ENCODE data around the gene CCND1. TPM values are rescaled to one million over a fixed set of nuclear protein-coding genes. Genes with fewer than 3 reads are reported as not detected.

The CCND1 gene
- total and polyA plus RNA-seq, 8 donors = 24.6 to 126 (median 89.0) TPM

DNA sequence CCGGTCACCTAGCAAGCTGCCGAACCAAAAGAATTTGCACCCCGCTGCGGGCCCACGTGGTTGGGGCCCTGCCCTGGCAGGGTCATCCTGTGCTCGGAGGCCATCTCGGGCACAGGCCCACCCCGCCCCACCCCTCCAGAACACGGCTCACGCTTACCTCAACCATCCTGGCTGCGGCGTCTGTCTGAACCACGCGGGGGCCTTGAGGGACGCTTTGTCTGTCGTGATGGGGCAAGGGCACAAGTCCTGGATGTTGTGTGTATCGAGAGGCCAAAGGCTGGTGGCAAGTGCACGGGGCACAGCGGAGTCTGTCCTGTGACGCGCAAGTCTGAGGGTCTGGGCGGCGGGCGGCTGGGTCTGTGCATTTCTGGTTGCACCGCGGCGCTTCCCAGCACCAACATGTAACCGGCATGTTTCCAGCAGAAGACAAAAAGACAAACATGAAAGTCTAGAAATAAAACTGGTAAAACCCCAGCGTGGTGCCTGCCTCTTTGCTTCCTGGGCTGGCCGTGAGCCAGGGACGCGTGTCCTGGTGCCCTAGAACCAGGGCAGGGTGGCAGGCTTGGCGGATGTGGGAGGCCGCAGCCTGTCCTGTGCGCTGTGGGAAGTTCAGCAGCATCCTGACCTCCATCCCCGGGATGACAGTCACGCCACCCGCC, 13.2 kb downstream of the CCND1 start:
- peak in 2 of 6 donors; percentile 65 to 70 for DNase-seq
- TF ChIP-seq, protein P1, sequence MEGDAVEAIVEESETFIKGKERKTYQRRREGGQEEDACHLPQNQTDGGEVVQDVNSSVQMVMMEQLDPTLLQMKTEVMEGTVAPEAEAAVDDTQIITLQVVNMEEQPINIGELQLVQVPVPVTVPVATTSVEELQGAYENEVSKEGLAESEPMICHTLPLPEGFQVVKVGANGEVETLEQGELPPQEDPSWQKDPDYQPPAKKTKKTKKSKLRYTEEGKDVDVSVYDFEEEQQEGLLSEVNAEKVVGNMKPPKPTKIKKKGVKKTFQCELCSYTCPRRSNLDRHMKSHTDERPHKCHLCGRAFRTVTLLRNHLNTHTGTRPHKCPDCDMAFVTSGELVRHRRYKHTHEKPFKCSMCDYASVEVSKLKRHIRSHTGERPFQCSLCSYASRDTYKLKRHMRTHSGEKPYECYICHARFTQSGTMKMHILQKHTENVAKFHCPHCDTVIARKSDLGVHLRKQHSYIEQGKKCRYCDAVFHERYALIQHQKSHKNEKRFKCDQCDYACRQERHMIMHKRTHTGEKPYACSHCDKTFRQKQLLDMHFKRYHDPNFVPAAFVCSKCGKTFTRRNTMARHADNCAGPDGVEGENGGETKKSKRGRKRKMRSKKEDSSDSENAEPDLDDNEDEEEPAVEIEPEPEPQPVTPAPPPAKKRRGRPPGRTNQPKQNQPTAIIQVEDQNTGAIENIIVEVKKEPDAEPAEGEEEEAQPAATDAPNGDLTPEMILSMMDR (IDR thresholded peaks at IDR 0.05) = no peak
- intact Hi-C loops (cut with DNase I) = loop anchor here in 1 of 3 donors (10.0 kb wide), 1 partner anchor 559 kb away; no protein-coding TSS in a partner anchor
- Histone ChIP-seq H3K4me1 (no peaks in the 10 kb centered on the region), H3K36me3 (peaks cover 0 to 10% (median 0%) of the 10 kb centered on the region in 3 donors), H3K27me3 (no peaks in the 10 kb centered on the region), H3K9me3 (no peaks in the 10 kb centered on the region), H3K4me3 (no peak overlapping the region), H3K27ac (peak overlapping the region in 1 of 4 donors; percentile 37)
- 75% methylated on average over 38 of the region's 38 CpGs for WGBS, 2 donors
- FAIRE-seq = no peak
- ATAC-seq = peak; percentile 15 to 56 (median 40)

DNA sequence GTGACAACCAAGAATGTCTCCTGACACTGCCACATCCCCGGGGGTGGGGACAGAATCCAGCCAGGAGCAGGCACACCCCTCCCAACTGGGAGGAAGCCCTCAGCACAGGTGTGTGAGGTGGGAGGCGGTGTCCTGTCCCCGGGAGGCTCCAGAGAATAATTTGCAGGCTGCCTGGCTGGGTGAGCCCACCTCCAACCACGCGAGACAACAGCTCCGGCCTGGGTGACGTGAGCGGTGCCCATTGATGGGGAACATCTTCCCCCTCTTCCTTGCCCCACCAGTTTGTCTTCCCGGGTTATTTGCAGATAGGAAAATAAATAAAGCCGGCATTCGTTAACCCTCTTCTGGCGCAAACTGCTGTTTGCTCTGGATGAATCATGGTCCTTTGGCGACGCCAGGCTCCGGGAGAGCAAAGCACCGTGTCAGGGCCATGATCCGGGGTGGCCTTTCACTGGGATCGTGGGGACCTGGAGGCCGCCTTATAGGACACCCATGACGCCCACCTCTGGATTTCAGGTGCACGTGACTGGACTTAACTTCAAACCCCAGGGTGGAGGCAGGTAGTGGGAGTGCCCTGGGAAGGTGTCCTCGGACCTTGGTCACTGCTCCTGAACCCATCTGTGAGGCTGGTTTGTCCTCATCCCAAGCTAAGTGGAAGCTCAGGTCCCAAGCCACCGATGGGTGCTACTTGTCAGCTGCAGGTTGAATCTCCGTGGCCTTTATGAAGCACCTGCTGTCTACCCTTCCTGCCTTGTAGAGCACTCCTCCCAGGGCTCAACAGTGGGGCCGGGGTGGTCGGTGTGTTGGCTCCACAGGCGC, 13.9 kb downstream of the CCND1 start:
- Histone ChIP-seq H3K4me3 (no peak overlapping the region), H3K4me1 (no peaks in the 10 kb centered on the region), H3K9me3 (no peaks in the 10 kb centered on the region), H3K27me3 (no peaks in the 10 kb centered on the region), H3K27ac (peak overlapping the region in 1 of 4 donors; percentile 37), H3K36me3 (peaks cover 0 to 10% (median 0%) of the 10 kb centered on the region in 3 donors)
- intact Hi-C loops (cut with DNase I) = loop anchor here in 1 of 3 donors (10.0 kb wide), 1 partner anchor 560 kb away; no protein-coding TSS in a partner anchor
- ATAC-seq = peak; percentile 35 to 69 (median 64)
- DNase-seq = peak in 3 of 6 donors; percentile 49 to 77 (median 56)
- TF ChIP-seq, protein P1 (IDR thresholded peaks at IDR 0.05) = no peak
- 32 to 44% methylated on average over 27 of the region's 27 CpGs for WGBS, 2 donors
- no peak for FAIRE-seq

DNA sequence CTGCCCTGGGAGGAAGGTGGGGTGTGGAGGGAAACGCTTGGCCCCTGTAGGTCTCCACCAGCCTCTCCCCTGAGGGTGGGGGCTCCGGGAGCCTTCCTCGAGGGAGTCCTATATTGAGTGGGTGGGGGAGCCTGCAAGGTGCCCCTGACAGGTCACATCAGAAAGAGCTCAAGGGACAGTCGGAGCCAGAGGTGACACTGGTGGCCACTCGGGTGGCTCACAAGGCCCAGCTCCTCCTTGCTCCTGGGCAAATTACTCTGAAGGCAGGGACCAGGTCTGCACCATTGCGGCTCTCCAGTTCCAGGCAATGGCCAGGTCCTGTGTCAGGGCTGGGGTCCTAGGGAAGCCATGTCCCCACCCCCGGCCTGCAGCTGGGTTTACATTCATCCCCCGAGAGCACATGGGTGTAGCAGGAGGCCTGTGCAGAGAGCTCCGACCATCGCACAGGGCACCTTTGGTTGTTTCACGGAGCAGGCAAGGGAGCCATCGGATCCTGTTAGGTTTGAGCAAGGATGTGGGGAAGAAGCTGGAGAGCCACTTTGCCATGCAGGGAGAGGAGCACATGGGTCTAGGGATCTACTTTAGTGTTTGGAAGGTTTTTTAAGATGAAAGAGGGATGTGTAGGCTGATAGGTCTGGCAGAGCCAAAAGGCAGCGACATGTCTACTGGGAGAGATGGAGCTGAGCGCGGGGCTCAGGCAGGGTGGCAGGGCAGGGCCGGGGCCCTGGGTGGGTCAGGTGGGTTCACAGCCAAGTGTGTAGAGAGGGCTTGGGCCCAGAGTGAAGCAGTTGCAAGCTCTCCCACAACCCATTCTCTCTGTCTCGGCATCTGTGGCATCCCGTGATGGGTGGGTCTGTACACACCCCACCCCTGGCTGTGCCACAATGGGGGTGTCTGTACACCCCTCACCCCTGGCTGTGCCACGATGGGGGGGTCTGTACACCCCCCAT, 14.8 kb downstream of the CCND1 start:
- peaks cover 0 to 10% (median 0%) of the 10 kb centered on the region in 3 donors for H3K36me3 ChIP-seq
- no peak overlapping the region for H3K4me3 ChIP-seq
- no peaks in the 10 kb centered on the region for H3K27me3 ChIP-seq
- ATAC-seq = peak in 2 of 4 donors; percentile 14 to 18
- H3K27ac ChIP-seq = no peak overlapping the region
- FAIRE-seq = no peak
- no peaks in the 10 kb centered on the region for H3K4me1 ChIP-seq
- H3K9me3 ChIP-seq = no peaks in the 10 kb centered on the region
- TF ChIP-seq, protein P1 (IDR thresholded peaks at IDR 0.05) = no peak
- intact Hi-C loops (cut with DNase I) = loop anchor here in 1 of 3 donors (10.0 kb wide), 1 partner anchor 561 kb away; no protein-coding TSS in a partner anchor
- WGBS, 2 donors = 70 to 84% methylated on average over 19 of the region's 19 CpGs
- DNase-seq = peak in 2 of 6 donors; percentile 50 to 74

DNA sequence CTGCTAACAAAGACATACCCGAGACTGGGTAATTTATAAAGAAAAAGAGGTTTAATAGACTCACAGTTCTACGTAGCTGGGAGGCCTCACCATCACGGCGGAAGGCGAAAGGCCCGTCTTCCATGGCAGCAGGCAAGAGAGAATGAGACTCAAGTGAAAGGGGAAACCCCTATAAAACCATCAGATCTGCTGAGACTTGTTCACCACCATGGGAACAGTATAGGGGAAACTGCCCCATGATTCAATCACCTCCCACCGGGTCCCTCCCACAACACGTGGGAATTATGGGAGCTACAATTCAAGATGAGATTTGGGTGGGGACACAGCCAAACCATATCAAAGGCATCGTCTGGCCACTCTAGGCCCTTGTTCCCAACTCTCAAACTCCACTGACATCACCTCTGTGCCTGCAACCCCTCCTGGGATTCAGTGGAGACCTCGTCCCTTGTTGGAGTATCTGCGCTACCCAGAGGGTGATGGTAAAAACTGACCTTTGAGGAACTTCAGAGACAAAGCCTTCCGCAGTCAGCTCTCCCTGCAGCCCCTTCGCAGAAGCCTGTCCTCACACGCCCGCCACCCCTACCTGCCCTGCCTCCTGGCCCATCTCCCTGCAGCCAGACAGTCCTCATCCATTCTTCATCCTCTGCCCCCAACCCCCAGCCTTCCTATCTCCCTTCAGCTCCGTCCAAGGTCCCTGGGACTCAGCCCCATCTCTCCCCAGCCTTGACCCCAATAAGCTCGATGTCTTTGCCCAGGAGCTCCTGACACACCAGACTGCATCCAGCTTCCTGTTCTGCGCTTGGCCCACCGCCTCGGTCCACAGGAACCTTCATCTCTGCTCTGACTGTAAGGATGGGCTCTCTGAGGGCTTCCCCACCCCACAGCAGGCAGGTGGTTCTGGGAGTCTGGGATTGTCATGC, 15.8 kb downstream of the CCND1 start:
- no peak overlapping the region for H3K27ac ChIP-seq
- DNase-seq (peak in 1 of 6 donors; percentile 43), ATAC-seq (no peak), FAIRE-seq (no peak)
- intact Hi-C loops (cut with DNase I) = loop anchor here in 1 of 3 donors (10.0 kb wide), 1 partner anchor 562 kb away; no protein-coding TSS in a partner anchor
- peaks cover 0 to 10% (median 0%) of the 10 kb centered on the region in 3 donors for H3K36me3 ChIP-seq
- H3K27me3 ChIP-seq = no peaks in the 10 kb centered on the region
- no peak overlapping the region for H3K4me3 ChIP-seq
- no peaks in the 10 kb centered on the region for H3K4me1 ChIP-seq
- 66 to 79% methylated on average over 20 of the region's 20 CpGs for WGBS, 2 donors
- TF ChIP-seq, protein P1 (IDR thresholded peaks at IDR 0.05) = no peak
- H3K9me3 ChIP-seq = no peaks in the 10 kb centered on the region
